ENCODE measurements around the gene MEIS2. TPM values are rescaled to one million over a fixed set of nuclear protein-coding genes. Genes with fewer than 3 reads are reported as not detected.

The MEIS2 gene
- total RNA-seq, 6 donors from 2014 or later = 13.7 to 53.4 (median 21.4) TPM

- no peak overlapping the region for H3K4me3 ChIP-seq
- H3K36me3 ChIP-seq = peaks cover 0 to 6% (median 0%) of the 10 kb centered on the region in 4 donors
- ATAC-seq (ENCODE audit: low FRiP score in 2 of 2) (no peak), DNase-seq (no peak)
- TF ChIP-seq POLR2AphosphoS5 (IDR thresholded peaks at IDR 0.05) = no peak
- H3K27me3 ChIP-seq = no peaks in the 10 kb centered on the region
- H3K4me1 ChIP-seq = no peaks in the 10 kb centered on the region
- no peaks in the 10 kb centered on the region for H3K9me3 ChIP-seq
- no peak overlapping the region for H3K27ac ChIP-seq
- WGBS, 2 donors = 87 to 92% methylated on average over 3 of the region's 3 CpGs
Measured at GRCh38 chr15:37071134-37071533, 29.2 kb downstream of the MEIS2 start.

DNA sequence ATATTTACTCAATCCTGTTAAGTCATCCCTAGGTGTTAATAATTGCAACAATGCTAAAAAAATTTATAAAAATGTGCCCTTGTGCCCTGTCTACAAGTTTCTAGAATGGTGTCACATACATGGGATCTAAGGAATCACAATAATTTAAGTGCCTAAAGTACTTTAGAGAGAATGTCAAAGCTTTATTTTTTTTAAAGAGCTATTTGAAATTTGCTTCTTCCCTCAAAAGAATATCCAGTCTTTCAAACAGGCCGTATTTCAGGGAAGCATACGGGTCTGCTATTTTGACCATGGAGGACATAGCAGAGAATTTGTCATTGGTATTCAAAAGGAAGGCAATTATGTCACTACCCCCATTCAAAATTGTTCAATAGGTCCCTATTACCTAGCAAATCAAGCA lies 29.7 kb downstream of the MEIS2 start:
- Histone ChIP-seq H3K27me3 (no peaks in the 10 kb centered on the region), H3K4me3 (no peak overlapping the region), H3K27ac (no peak overlapping the region), H3K9me3 (no peaks in the 10 kb centered on the region), H3K4me1 (no peaks in the 10 kb centered on the region), H3K36me3 (peaks cover 0 to 6% (median 0%) of the 10 kb centered on the region in 4 donors)
- ATAC-seq (ENCODE audit: low FRiP score in 2 of 2) (no peak), DNase-seq (no peak)
- 87 to 98% methylated on average over 2 of the region's 2 CpGs for WGBS, 2 donors
- TF ChIP-seq, protein P1, sequence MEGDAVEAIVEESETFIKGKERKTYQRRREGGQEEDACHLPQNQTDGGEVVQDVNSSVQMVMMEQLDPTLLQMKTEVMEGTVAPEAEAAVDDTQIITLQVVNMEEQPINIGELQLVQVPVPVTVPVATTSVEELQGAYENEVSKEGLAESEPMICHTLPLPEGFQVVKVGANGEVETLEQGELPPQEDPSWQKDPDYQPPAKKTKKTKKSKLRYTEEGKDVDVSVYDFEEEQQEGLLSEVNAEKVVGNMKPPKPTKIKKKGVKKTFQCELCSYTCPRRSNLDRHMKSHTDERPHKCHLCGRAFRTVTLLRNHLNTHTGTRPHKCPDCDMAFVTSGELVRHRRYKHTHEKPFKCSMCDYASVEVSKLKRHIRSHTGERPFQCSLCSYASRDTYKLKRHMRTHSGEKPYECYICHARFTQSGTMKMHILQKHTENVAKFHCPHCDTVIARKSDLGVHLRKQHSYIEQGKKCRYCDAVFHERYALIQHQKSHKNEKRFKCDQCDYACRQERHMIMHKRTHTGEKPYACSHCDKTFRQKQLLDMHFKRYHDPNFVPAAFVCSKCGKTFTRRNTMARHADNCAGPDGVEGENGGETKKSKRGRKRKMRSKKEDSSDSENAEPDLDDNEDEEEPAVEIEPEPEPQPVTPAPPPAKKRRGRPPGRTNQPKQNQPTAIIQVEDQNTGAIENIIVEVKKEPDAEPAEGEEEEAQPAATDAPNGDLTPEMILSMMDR (IDR thresholded peaks at IDR 0.05) = no peak
- TF ChIP-seq POLR2A (IDR thresholded peaks at IDR 0.05) (no peak), POLR2AphosphoS5 (IDR thresholded peaks at IDR 0.05) (no peak), EP300 (IDR thresholded peaks at IDR 0.05) (no peak)

DNA sequence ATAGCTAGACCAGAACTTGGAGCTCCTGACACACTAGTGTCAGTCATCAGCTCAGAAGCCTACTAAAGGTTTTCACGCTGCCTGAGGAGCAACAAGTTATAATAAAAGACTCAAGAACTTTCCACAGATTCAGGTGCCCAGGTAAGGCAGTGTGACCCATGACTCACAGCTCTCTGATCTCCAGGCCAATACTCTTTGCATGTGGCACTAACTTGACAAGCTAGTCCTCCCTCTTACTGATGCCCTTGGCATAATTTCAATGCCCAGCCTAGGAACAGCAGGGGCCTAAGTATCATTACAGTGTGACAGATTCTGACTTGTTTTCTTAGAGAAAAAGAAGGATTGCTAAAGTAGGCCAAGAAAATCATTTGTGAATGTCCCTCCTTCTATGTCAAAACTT lies 38.4 kb downstream of the MEIS2 start:
- H3K4me3 ChIP-seq = no peak overlapping the region
- no peaks in the 10 kb centered on the region for H3K9me3 ChIP-seq
- TF ChIP-seq POLR2A (IDR thresholded peaks at IDR 0.05) (no peak), EP300 (IDR thresholded peaks at IDR 0.05) (no peak), POLR2AphosphoS5 (IDR thresholded peaks at IDR 0.05) (no peak)
- TF ChIP-seq, protein P1 (IDR thresholded peaks at IDR 0.05) = no peak
- peaks cover 6 to 26% (median 8%) of the 10 kb centered on the region in 4 donors for H3K4me1 ChIP-seq
- 91% methylated on average over 1 of the region's 1 CpG for WGBS, 2 donors
- no peaks in the 10 kb centered on the region for H3K27me3 ChIP-seq
- H3K27ac ChIP-seq = no peak overlapping the region
- DNase-seq (peak in 1 of 2 donors; percentile 27), ATAC-seq (ENCODE audit: low FRiP score in 2 of 2) (no peak)
- H3K36me3 ChIP-seq = peaks cover 0 to 14% (median 0%) of the 10 kb centered on the region in 4 donors

DNA sequence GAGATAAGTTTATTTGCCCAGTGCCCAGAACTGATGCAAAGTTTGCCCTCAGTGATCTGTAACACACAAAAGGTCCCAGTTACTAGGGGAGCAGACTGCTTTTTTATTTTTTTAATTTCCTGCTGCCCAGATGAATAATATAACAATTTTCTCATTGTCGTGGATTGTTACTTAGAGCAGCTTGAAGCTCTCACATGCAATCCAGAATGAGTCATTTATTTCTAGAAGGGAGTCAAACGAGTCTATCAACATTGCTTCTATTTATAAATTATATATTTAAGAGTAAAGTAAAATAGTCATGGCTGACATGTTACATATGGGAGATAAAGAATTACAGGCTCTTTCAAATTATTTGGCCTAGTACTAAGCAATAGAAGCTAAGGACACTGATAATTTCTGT lies 41.3 kb downstream of the MEIS2 start:
- 25 to 26% methylated on average over 2 of the region's 2 CpGs for WGBS, 2 donors
- peak overlapping the region in 1 of 4 donors; percentile 48 for H3K27ac ChIP-seq
- H3K4me1 ChIP-seq = peaks cover 6 to 35% (median 15%) of the 10 kb centered on the region in 4 donors
- no peaks in the 10 kb centered on the region for H3K9me3 ChIP-seq
- H3K4me3 ChIP-seq = no peak overlapping the region
- peaks cover 0 to 9% (median 0%) of the 10 kb centered on the region in 4 donors for H3K36me3 ChIP-seq
- peak; percentile 60 to 65 for ATAC-seq (ENCODE audit: low FRiP score in 2 of 2)
- TF ChIP-seq, protein P1 (IDR thresholded peaks at IDR 0.05) = no peak
- TF ChIP-seq POLR2A (IDR thresholded peaks at IDR 0.05) (no peak), POLR2AphosphoS5 (IDR thresholded peaks at IDR 0.05) (no peak), EP300 (IDR thresholded peaks at IDR 0.05) (no peak)
- no peak for DNase-seq
- H3K27me3 ChIP-seq = no peaks in the 10 kb centered on the region

- TF ChIP-seq, protein P1 (IDR thresholded peaks at IDR 0.05) = no peak
- no peak for TF ChIP-seq POLR2A (IDR thresholded peaks at IDR 0.05)
- no peak for TF ChIP-seq POLR2AphosphoS5 (IDR thresholded peaks at IDR 0.05)
- no peak for TF ChIP-seq EP300 (IDR thresholded peaks at IDR 0.05)
- ATAC-seq (ENCODE audit: low FRiP score in 2 of 2) (no peak), DNase-seq (no peak)
- H3K4me1 ChIP-seq = peaks cover 6 to 35% (median 15%) of the 10 kb centered on the region in 4 donors
- WGBS, 2 donors = 64 to 69% methylated on average over 6 of the region's 6 CpGs
- H3K27ac ChIP-seq = peak overlapping the region in 1 of 4 donors; percentile 18
- H3K27me3 ChIP-seq = no peaks in the 10 kb centered on the region
- H3K36me3 ChIP-seq = peaks cover 0 to 9% (median 0%) of the 10 kb centered on the region in 4 donors
- H3K4me3 ChIP-seq = no peak overlapping the region
- H3K9me3 ChIP-seq = no peaks in the 10 kb centered on the region
Measured at GRCh38 chr15:37058316-37058985, 41.9 kb downstream of the MEIS2 start.
